SW480 (cell line): ENCODE data around the gene TBC1D3B.
"Not testable (repeated sequence)": the region's sequence is repeated elsewhere in the genome, so short reads cannot be mapped to it uniquely, and the experiment has no call there.

Source experiments
- DNase-seq: peaks from one replicate; pipeline ENCODE4 v3.0.0-alpha.2; 2016; ENCODE audit warnings: low spot score

The TBC1D3B gene

DNA sequence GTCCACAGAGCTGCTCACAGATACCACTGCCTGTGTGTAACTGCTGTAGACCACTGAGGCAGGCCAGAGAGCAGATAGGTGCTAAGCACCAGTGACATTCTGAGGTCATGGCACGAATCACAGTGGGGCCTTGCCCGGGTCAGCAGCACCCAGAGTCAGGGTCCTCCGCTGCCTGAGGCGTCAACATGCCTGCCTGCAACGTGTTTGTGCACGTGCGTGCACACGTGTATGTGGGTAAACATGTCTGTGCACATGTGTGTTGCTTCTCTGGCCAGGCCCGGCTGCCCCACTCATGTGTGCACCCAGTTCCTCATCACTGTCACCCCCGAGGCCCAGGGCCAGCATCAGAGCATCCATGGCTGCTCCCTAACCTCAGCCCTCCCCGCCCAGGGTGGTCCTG, at the start of gene TBC1D3B:
TBC1D3B (minus strand) TSS at position 101 of the 400 bp plus-strand sequence. CDS start 1,586 bp downstream, outside the sequence.
- not testable (repeated sequence) for DNase-seq

DNA sequence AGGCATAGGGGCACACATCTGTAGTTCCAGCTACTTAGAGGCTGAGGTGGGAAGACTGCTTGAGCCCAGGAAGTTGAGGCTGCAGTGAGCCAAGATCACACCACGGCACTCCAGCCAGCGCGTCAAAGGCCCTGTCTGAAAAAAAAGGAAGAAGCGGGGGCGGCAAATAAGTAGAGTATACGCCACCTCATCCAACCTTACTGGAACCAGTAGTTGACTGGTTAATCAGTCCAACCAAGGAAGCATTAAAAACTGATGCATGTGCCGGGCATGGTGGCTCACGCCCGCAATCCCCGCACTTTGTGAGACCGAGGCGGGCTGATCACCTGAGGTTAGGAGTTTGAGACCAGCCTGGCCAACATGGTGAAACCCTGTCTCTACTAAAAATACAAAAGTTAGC, 46.5 kb upstream of the TBC1D3B start:
- DNase-seq = not testable (repeated sequence)

DNA sequence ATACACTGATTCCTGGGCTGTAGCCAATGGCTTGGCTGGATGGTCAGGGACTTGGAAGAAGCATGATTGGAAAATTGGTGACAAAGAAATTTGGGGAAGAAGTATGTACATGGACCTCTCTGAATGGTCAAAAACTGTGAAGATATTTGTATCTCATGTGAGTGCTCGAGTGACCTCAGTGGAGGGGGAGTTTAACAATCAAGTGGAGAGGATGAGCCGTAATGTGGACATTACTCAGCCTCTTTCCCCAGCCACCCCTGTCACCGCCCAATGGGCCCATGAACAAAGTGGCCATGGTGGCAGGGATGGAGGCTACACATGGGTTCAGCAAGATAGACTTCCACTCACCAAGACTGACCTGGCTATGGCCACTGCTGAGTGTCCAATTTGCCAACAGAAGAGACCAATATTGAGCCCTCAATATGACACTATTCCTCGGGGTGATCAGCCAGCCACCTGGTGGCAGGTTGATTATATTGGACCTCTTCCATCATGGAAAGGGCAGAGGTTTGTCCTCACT, 45.2 kb upstream of the TBC1D3B start:
- not testable (repeated sequence) for DNase-seq

DNA sequence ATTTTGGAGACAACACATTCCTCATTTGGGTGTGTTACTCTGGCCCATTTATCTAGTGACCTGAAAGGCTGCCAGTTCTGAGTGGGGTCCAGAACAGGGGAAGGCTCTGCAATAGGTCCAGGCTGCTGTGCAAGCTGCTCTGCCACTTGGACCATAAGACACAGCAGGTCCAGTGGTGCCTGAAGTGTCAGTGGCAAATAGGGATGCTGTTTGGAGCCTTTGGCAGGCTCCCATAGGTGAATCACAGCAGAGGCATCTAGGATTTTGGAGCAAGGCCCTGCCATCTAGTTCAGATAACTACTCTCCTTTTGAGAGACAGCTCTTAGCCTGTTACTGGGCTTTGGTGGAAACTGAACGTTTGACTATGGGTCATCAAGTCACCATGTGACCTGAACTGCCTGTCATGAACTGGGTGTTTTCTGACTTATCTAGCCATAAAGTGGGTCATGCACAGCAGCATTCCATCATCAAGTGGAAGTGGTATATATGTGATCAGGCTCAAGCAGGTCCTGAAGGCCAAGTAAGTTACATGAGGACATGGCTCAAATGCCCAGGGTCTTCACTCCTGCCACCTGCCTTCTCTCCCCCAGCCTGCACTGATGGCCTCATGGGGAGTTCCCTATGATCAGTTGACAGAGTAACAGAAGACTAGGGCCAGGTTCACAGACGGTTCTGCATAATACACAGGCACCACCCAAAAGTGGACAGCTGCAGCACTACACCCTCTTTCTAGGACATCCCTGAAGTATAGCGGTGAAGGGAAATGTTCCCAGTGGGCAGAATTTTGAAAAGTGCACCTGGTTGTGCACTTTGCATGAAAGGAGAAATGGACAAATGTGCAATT, 44.5 kb upstream of the TBC1D3B start:
- DNase-seq = not testable (repeated sequence)

DNA sequence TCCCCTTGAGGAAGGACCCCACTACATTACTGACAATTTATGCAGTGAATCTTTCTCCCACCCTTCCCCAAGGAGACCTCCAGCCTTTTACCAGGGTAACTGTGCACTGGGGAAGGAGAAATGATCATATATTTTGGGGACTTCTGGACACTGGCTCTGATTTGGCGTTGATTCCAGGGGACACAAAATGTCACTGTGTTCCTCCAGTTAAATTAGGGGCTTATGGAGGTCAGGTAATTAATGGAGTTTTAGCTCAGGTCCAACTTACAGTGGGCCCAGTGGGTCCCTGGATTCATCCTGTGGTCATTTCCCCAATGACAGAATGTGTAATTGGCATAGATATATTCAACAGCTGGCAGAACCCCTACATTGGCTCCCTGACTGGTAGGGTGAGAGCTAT, 43.1 kb upstream of the TBC1D3B start:
- DNase-seq = not testable (repeated sequence)

DNA sequence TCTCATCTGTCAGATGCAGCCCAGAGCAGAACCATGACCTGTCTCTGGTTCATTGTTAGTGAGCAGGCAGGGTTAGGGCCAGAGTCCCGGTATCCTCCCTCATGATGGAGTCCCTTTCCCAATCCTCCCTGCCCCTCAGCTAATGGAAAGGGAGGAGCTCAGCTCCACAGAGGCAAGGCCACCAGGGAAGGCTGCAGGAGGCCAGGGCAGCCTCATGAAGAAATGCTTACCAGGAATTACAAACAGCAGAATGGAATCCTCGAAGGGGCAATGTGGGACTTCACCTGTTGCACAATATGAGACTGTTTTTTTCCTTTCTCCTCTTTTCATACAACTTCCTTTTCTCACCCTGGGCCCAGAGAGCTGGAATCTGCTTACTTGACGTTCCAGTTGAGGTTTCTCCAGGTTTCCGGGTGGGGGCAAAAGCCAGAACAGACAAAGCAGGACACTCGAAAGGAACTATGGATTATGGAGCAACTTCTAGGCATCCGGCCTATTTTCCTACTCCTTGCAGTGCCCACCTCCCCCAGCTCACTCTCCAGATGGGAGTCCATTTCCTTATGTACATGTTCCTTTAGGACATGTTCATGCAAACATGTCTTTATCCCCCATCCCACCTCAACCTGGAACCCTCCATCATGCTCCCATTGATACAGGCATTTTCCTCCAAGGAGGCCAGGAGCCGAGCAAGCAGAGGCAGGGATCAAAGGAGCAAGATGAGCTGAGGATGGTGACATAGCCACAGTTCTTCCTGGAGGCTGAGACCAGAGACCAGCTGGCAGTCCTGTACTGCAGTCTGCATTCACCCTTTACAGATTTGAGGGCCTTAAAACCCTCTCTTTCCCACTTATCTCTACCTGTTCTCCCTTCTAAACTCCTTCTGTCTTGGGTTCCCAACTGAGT, 39.2 kb upstream of the TBC1D3B start:
- DNase-seq = not testable (repeated sequence)

DNA sequence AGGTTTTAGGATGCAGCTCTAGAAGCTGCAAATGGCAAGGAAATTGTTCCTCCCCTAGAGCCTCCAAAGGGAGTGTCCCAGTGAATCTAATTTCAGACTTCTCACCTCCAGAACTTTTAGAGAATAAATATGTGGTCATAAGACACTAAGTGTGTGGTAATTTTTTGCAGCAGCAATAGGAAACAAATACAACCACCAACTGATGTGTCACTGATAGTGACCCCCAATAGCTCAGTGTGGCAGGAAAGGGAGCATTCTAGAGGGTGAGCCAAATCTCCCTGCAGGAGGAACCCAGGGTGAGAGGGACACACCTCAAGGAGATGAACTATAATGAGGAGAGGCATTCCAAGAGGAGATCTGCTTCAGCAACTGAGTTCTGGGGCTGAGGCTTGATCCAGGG, 38.5 kb upstream of the TBC1D3B start:
- DNase-seq = no peak

DNA sequence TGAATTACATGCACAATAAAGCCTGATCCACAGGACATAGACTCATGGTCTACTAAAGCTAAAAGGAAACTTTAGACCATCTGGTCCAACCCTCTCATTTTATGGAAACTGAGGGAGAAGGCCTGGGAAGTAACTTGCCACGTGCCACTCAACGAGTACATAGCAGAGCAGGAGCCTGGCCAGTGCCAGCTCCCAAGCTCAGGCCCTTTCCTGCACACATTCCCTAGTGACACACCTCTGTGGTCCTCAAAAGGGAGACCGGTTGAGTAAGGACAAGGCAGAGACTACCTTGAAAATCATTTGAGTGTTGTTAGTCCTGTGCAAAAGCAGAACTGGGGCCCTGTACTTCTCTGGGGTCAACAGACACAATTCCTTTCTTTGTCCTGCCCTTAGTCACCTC, 37.3 kb upstream of the TBC1D3B start:
- no peak for DNase-seq

DNA sequence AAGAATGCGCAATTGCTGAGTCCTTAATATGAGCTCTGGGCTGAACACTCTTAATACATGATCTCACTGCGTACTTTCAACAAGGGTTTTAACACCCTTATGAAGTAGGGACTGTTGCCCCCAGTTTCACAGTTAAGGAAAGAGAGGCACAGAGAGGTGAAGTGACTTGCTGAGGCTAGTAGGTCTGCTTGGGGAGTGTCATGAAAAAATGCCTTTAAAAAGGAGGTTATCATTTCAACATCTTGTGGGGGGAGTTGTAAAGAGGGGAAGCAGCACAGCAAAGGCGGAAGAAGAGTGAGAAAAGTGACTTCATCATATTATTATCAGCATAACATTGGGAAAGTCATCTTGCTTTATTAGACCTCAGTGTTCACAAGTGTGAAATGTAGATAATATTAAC, 36.5 kb upstream of the TBC1D3B start:
- no peak for DNase-seq

DNA sequence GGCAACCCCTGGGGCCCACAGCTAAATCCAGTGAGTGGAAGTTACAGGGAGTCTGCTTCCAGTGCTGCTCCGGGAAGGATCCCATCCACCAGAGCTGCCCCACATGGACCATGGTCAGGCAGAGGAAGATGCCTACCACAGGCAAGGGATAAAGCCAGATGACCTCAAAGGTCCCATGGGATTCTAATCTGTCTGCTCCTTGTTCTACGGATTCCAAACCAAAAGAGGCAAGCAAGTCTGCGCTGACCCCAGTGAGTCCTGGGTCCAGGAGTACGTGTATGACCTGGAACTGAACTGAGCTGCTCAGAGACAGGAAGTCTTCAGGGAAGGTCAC, 35.8 kb upstream of the TBC1D3B start:
- no peak for DNase-seq

DNA sequence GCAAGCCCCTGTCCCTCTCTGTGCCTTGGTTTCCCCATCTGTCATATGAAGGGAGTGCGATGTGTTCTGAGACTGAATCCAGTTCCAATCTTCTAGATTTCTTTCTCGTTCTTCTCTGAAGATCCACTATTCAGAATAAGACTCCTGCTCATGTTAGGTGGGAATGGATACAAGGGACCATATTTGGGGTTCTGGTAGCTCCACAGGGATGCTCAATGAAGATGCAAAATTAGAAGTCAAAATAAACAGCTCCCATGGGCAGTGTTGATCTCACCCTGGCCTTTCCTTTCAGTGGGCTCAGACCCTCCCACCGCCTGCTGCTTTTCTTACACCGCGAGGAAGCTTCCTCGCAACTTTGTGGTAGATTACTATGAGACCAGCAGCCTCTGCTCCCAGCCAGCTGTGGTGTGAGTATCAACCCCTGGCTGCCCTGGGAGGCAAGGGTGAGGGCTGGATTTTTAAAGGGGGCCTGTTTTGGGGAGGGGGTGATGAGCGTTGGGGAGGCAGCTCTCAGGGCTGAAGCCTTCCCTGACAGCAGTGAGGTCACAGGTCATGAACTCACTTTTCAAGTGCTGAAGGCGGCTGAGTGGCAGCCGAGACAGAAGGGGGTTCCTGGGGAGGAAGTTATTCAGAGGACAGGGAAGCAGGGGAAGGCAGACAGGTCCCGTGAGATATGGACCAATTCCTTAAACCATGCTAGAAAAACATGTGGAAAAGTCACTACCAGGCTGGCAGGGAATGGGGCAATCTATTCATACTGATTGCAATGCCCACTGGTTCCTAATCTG, 35.2 kb upstream of the TBC1D3B start:
- DNase-seq = not testable (repeated sequence)

DNA sequence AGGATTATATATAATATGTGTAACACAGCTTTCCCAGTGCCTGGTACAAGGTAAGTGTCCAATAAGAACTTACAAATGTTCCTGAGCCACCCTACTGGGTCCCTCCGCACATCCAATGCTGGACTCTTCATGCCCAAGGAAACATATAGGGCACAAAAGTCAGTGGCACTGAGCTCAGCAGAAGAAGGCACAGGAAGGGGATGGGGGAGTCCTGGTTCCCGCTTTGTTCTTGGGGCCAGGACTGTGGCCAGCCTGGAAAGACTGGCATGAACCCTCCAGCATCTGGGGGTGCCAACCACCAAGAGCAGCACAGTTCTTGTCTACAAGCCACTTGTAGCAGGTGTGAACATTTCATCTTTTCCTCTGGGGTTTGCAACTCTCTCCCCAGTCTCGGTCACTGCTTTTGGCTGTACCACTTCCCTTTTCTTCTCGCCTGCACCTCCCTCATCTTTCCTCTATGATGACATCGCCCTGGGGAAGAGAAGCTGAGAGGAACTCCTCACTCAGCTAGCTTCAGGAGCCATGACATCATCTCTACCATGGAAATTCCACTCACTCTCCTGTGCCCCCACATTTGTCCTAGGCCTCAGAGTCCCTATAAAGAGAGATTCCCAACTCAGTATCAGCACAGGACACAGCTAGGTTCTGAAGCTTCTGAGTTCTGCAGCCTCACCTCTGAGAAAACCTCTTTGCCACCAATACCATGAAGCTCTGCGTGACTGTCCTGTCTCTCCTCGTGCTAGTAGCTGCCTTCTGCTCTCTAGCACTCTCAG, 34.2 kb upstream of the TBC1D3B start, which contains the start of gene CCL4L2:
CCL4L2 (plus strand) TSS at position 625 of the 773 bp plus-strand sequence.
- not testable (repeated sequence) for DNase-seq

DNA sequence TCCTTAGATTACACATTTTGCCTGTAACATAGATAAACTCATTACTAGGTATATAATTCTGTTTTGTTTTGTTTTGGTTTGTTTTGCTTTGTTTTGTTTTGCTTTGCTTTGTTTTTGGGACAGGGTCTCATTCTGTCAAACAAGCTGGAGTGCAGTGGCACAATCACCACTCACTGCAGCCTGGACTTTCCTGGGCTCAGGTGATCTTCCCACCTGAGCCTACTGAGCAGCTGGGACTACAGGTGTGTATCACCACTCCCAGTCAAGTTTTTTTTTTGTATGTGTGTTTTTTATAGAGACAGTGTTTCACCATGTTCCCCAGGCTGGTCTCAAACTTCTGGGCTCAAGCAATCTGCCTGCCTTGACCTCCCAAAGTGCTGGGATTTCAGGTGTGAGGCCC, 33.1 kb upstream of the TBC1D3B start:
- no peak for DNase-seq

DNA sequence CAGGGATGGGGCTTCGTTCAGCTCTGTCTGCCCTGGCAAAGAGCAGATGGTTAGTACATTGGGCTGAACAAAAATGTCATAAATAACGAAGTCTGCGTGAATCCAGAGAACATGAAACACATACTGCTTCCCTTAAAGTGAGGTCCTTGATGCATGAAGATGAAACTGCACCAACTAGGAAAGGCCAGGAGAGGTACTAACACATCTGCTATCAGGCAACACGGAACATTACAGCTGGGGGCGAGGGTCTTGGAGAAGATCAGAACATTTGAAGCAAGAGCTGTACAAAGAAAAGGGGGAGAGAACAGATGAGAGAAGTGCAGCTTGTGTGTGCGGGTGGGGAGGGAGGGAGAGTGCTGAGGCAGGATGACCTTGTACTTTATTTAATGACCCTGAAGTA, 30.9 kb upstream of the TBC1D3B start:
- not testable (repeated sequence) for DNase-seq

DNA sequence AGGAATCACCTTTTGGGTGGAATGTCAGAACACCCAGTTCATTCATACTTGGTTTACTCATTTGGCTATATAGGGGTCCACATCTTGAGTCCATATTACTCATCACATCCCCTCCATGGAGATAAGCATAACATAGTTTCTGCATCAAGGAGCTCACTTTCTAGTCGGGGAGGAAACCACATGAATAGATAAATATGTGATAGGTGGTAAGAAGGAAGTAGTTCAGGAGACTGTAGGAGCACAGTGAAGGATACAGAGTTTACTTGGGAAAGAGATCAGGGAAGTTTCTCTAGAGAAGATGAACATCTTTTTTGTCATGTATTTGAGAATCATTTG, 30.0 kb upstream of the TBC1D3B start:
- DNase-seq = not testable (repeated sequence)

DNA sequence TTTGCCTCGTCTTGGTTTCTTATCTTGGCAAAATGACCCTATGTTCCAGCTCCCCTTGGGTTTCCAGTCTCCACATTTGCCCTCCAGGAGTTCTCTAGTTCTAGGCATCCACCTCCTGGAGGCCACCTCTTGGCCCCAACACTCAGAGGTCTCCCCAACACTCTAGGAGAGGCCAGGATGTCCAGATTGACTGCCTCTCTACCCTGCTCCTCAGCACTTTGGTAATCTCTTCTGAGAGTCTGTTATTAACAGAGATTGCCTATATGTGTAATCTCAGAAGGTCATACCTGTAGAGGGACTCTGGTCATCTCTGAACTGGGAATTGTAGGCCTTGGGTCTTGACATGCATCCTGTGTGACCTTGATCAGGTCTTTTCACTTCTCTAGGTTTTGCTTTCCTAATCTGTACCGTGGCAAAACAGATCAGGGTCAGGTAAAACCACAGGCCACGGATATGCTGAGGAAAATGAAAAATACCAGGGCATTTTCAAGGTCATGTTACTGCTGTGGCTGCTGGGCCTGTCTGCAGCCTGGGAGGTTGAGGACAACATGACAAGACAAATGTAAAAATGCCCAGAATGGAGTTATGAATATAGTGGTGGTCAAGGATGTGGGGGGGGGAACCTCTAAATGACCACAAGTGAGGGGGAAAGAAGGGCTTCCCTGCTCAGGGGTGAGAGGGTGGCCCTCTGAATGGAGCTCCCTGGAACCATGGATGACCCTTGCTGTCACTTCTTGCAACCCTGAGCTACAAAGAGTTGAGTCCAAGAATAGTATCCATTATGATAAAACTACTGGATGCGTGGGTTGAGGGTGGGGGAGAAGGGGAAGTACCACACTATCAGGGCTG, 29.4 kb upstream of the TBC1D3B start:
- no peak for DNase-seq

DNA sequence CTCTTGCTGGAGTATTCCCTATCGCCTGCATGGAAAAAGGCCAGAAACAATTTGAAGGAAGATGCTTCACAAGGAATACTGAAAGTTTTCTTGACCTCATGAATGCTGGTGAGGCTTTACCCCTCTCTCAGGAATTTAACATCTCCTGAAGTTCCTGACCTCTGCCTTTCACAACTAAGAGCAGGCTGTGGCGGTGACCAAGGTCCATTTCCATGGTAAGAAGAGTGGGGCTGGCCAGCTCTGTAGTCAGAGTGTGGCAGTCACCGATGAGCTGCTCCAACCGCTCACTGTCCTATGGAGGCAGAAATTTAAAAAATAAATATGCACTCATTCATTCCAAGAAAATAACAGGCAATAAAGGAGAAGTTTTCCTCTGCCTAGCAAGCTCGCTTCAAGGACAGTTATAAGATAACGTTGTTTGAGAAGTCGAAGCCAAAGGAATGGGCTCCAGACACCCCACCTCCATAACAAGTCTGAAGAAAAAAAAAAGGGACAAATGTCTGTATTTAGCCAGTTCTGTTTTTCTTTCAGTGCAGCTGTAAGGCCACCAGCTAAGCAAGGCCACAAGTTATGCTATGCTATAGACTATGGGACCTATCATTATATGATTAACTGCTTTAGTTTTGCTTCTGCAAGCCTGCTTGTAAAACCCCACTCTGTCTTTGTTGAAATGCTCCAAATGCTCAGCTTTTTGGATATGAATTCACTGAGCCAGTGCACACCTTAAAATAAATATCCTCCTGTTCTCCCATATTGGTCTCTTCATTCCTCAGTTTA, 28.5 kb upstream of the TBC1D3B start:
- no peak for DNase-seq

DNA sequence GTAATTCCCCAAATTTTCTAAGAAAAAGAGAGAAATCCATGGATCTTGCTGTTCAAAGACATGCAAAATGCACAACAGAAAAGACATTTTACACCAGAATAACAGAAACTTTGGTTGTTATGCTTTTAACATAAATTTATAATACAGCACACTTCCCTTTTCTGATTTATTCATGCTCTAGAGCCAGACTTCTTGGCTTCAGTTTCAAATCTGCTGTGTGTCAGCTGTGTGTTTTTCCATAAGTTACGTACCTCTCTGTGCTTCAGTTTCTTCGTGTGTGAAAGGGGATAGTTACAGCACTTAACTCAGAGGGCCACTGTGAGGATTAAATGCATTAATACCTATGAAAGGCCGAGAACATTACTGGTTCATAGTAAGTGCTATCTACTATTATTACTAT, 26.9 kb upstream of the TBC1D3B start:
- no peak for DNase-seq

DNA sequence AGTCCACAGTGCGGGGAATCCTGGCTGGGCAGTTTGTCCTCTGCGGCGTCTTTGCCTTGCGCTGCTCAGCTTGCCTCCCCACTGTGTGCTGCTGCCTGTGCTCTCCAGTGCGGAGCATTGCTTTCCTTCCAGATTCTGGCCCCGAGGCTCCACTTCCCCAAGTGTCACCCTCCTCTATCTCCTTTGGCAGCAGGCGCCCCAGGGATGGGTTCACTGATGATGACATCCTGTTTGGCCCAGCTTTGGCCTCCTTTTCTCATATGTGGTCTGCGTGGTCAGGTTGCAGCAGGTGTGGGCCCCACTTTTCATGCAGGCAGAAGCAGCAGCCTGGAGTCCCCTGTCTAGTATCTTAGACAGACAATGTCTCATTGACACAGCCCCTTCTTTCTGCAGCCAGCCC, 25.1 kb upstream of the TBC1D3B start:
- DNase-seq = not testable (repeated sequence)
